ENCODE results near the gene CRYM.
"Not testable (repeated sequence)": the region's sequence is repeated elsewhere in the genome, so short reads cannot be mapped to it uniquely, and the experiment has no call there.

CRYM gene

DNA sequence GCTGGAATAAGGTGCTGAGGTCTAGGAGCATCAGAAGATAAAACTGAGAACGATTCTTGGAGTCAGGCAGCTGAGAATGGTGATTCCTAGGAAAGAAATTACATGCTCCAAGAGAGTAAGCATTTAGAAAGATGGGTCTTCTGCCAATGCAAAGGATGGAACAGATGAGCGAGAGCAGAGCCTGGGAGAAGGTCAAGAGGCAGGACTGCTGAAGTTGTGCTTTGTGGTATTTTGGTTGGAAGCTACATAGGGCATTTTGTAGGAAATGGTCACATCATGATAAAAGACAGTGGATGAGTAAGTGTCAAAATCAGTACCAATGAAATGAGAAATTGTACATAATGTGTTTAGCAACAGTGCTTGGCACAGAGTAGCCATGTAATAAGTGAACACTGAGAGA, 1.4 kb upstream of the CRYM start:
- no peak for DNase-seq (ENCODE audit: low spot score)

DNA sequence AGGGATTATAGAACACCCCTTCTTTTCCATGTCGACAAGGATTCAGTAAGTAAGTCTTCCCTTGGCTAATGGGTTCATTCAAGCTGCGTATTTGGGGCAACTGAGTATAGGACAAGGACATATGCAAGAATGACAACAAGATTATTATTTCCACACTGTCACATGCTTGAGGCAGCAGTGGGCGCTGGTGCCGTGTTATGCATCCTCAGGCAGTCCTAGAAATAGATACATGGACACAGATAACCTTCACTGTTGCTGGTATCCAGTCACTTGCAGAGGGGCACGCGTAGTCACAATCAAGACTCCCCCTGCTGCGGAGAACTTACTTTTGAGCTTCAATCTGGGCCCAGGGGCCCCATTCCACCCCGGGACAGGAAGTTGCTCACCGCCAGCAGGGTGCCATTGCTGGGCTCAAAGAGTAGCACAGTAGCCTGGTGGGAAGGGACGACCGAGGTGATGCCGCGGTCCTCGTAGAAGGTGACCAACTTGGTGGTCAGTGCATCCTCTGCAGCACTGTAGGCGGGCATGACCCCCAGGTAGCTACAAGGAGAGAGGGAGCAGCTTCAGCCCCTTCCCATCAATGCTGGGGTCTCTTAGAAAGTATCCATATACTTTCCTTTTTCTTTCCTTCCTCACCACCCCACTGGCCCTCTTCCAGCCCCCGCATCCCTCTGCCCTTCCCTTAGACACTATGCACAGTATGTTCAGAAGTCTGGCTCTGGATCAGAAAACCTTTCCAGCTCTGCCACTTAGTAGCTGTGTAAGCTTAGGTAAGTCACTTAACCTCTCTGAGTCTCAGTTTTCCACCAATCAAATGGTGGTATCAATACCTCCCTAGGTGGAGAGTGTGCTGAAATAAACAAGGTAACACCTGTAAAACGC, 804 bp downstream of the CRYM start:
- no peak for DNase-seq (ENCODE audit: low spot score)

DNA sequence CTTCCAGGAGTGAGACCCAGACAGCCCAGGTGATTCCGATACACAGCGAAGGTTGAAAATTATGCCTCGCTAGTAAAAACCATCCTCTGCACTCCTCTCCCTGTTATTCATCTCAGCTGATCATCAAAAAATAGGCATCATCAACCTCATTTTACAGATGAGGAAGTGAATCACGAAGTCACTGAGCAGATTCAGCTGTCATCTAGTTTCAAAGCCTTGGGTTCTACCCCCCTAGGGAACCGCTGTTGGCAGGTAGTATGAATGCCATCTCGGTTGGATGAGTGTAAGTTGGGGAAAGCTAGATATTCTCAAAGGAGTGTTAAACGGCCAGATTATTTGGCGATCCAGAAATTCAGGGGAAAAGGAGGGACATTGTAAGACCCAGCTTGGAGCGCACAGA, 2.0 kb downstream of the CRYM start:
- no peak for DNase-seq (ENCODE audit: low spot score)

- no peak for DNase-seq (ENCODE audit: low spot score)
Observed at GRCh38 chr16:21275529-21275928, 2.6 kb downstream of the CRYM start.

DNA sequence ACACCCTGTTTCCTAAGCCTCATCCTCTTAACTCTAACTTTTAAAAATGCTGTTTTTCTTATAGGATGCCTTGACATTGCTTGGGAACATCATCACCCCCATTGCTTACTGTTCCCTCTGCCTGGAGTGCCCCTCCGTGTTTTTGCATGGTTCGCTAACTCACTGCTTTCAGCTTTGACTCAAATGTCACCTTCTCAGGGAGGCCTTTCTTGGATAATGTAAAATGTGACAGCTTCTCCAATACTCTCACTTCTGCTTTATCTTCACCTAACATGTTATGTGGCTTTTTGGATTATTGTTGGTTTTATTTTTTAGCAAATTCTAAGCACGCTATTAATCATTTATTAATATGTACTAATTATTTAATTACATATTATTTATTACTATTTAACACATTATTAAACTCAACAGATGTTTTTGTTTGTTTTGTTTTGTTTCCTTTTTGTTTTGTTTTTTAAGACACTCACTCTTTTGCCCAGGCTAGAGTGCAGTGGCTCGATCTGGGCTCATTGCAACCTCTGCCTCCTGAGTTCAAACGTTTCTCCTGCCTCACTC, 3.8 kb downstream of the CRYM start:
- DNase-seq (ENCODE audit: low spot score) = no peak

DNA sequence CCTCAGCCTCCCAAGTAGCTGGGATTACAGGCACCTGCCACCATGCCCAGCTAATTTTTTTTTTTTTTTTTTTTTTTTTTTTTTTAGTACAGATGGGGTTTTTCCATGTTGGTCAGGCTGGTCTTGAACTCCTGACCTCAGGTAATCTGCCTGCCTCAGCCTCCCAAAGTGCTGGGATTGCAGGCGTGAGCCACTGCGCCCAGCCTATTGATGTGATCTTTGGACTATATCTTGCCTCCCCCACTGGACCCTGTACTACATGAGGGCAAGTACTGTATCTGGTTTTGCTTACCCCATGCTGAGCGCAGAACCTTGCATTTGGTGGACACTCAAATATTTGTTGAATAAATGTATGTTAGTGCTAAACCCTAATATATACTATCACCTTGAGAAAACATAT, 5.3 kb downstream of the CRYM start:
- DNase-seq (ENCODE audit: low spot score) = not testable (repeated sequence)

- no peak for DNase-seq (ENCODE audit: low spot score)
Observed at GRCh38 chr16:21272253-21272652, 5.8 kb downstream of the CRYM start.

DNA sequence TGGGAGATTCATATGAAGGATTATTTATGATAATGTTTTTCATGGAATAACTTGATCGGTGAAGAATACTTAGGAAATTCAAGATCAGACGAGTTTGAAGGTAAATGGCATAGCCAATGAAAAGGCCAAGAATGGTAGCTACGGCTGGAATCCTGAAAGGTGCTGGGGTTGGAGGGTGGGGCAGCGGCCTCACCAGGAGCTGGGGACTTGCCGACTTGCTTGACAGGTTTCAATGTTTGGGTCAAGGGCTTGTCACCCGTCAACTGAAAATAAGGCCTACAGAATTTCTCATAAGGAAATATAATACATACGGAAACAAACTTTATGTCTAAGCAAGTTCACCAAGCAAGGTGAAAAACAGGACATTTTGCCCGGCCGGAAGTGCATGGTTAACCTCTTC, 9.9 kb downstream of the CRYM start:
- DNase-seq (ENCODE audit: low spot score) = no peak

DNA sequence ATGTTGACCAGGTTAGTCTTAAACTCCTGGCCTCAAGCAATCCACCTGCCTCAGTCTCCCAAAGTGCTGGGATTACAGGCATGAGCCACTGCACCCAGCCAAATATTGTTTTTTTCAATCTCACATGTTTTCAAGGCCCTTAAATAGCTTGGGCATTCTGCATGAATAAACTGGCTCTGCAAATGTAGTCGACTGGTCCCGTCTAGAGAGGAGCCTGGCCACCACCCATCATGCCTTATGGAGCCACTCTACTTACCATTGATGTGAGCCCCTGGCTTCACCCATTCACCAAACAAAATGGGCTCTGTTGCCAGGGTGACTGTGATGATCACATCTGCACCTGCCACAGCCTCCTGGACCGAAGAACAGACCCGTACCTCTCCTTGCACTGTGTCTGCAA, 10.8 kb downstream of the CRYM start:
- DNase-seq (ENCODE audit: low spot score) = no peak

DNA sequence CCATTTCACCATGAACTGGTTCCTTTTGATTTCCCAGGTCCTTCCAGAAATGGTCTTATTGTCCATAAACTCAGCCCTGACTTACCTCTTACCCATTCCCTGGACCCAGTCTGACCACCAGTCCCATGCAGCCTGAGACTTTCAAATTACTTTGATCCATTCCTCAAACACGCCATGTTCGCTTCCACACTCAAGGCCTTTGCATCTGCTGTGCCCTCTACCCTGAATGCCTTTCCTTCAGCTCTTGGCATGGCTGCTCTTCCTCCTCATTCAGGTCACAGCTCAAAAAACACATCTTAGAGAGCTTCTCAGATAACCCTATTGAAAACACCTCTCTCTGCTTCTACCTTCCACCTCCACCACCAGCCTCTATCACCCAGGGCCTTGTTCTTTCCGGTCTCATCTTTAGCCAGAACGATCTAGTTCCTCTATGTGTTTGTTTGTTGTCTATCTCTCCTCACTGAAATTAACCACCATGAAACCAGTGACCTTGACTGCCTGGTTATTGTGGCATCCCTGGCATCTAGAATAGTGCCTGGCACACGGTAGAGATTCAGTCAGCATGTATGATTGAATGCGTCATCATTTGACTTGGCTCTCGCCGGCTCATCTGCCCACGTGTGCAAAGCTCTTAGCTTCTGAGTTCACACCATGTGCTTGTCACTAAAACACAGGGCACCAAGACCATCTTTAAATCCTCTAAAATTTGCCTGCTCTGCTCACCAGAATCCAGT, 12.8 kb downstream of the CRYM start:
- DNase-seq (ENCODE audit: low spot score) = no peak

DNA sequence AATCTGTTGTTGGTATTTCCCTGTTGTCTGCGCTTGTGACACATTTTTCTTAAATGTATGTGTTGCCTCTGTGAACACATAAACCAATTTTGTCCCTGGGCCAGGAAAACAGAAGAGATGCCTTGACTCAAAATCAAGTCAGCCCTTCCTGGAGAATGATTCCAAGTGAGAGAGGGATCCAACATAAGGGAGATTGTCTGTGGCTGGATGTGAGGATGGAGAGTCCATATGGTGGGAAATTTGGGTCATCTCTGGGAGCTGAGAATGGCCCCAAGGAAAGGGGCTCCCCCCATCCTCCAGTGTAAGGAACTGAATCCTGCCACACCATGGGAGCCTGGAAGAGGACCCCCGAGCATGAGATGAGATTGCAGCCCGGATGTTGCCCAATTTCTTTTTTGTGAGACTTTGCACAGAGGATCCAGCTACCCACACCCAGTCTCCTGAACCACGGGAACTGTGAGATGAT, 13.5 kb downstream of the CRYM start:
- no peak for DNase-seq (ENCODE audit: low spot score)

DNA sequence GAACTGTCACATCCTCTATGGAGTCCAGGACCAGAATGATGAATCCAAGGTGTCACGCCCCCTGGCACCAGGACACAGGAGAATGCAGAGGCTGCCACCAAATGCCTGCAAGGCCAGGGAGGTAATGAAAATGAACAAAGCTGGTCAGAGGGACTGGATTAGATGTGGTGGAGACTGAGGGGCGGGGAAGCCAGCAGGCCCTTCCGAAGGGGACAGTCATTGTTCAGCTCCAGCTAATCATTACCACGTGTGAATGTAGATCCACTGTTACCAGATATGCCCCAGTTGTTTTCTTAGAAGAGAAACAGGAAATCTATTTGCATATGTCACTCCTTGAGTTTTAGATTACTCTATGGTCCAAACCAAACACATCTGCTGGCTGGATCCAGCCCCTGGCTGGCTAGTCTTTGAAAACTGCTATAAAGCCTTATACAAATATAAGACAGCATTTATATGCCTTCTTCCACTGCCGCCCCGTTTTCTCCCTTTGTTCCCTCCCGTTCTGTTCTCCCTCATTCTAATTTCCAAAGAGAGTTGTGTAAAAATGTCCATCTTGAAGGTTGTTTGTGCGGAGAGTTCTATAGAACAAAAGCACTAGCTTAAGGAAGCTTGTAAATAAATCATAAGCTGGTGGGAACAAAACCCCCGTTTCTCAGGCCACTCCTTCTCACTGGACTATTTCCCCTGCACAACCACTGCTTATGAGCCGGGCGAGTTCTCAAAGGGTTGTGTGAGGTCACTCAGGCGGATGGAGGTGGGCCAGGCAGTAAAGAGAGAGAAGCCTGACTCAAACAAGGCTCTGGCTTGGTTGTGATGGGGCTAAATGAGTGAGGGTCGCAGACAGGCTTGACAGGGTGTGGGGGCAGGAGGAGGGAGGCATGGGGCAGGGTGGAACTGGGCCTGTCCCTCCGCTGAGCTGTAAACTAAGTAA, 14.2 kb downstream of the CRYM start:
- DNase-seq (ENCODE audit: low spot score) = peak; percentile 11

DNA sequence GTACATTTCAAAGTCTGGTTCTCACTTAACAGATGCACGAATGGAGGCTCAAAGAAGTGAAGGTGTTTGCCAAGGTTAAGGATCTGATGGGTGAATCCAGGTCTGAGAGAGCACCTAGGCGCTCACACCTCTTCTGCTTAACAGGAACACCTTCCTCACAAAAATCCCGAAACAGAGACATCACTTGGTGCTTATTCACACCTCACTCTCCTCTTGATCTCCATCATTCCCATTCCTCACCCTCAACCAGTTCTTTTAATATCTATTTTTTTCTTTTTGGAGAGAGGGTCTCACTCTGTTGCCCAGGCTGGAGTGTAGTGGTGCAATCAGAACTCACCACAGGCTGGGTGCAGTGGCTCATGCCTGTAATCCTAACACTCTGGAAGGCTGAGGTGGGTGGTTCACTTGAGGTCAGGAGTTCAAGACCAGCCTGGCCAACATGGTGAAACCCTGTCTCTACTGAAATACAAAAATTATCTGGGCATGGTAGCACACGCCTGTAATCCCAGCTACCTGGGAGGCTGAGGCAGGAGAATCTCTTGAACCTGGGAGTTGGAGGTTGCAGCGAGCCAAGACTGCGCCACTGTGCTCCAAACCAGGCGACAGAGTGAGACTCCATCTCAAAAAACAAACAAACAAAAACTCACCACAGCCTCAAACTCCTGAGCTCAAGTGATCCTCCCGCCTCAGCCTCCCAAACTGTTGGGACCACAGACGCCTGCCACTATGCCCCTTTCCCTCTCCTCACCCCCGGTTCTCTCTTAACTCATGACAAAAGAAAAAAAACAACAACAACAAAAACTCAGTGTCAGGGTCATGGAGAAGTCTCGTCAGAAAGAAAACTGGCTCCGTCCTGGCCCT, 15.1 kb downstream of the CRYM start:
- no peak for DNase-seq (ENCODE audit: low spot score)

GRCh38 chr16:21260870-21261791, 17.0 kb downstream of the CRYM start:
- peak; percentile 86 for DNase-seq (ENCODE audit: low spot score)

DNA sequence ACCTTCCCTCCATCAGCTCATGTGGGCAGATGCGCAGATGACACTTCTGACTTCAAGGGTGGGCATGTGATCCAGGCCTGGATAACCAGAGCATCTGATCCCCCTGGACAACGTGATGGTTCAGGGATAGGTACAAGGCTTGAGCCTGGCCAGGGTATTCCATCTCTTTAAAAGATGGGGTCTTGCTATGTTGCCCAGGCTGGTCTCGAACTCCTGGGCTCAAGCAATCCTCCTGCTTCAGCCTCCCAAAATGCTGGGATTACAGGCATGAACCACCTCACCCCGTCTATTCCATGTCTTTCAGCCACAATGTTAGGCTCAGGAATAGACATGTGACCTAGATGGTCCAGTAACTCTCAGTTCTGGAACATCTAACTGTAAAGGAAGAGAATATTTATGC, 20.8 kb downstream of the CRYM start:
- no peak for DNase-seq (ENCODE audit: low spot score)

GRCh38 chr16:21256636-21257035, 21.5 kb downstream of the CRYM start:
- DNase-seq (ENCODE audit: low spot score) = no peak

- no peak for DNase-seq (ENCODE audit: low spot score)
Observed at GRCh38 chr16:21253470-21253869, 24.6 kb downstream of the CRYM start.

DNA sequence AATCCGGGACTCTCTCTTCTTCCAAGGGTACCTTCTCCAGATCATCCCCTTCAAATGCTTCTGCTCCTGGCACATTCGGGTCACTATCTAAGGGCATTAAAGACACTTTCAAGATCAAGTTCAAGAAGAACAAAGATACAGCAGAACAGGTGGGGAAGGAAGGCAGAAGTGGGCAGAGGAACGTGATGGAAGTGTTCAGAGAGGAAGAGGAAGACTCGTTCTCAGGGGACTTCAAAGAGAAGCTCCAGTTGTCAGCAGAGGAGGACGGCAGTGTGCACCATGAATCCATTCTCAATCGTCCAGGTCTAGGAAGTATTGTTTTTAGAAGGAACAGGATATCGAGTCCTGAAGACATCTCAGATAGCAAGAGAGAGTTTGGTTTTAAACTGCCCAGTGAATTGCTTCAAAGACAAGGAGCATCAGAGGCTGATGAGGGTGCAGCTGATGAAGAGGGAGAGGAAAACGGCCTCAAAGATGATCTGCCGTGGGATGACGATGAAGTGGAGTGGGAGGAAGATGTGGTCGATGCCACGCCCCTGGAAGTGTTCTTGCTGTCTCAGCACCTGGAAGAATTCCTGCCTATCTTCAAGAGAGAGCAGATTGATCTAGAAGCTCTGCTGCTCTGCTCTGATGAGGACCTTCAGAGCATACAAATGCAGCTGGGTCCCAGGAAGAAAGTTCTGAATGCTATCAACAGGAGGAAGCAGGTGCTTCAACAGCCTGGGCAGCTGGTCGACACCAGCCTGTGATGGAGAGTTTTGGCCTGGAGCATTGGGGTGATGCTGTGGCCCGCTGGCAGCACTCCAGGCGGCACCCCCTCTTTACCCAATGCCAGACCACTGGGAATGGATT, 27.8 kb downstream of the CRYM start:
- no peak for DNase-seq (ENCODE audit: low spot score)

DNA sequence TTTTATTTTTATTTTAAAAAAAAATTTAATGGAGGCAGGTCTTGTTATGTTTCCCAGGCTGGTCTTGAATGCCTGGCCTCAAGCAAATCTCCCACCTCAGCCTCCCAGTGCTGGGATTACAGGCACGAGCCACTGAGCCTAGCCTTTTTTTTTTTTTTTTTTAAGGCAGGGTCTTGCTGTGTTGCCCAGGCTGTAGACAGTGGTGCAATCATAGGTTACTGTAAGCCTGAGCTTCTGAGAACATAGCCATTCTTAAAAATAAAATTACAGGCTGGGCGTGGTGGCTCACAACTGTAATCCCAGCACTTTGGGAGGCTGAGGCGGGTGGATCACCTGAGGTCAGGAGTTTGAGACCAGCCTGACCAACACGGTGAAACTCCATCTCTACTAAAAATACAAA, 29.9 kb downstream of the CRYM start:
- not testable (repeated sequence) for DNase-seq (ENCODE audit: low spot score)
